Cardiac muscle cell (in vitro differentiated cells and primary cell): Measurements from ENCODE around the gene GPR15. TPM values are rescaled to one million over a fixed set of nuclear protein-coding genes. Genes with fewer than 3 reads are reported as not detected.

Experiments
- DNase-seq, 2 donors: peaks; one replicate each; pipeline versions ENCODE4 v3.0.0 to v3.0.0-alpha.2; 2010 to 2017; ENCODE audit warnings: low read depth in 1 of 2, low spot score in 1 of 2
- H3K27ac ChIP-seq: fragments of 200-600 bp; sonication (generic); 2 replicates; pipeline ENCODE4 v1.5.1; 2016
- H3K27me3 ChIP-seq: fragments of 200-600 bp; sonication (generic); 2 replicates; pipeline ENCODE4 v1.6.0; 2016; ENCODE audit warnings: control low read depth
- H3K36me3 ChIP-seq: fragments of 200-600 bp; sonication (generic); 2 replicates; pipeline ENCODE4 v1.5.1; 2016; ENCODE audit warnings: control low read depth
- H3K4me1 ChIP-seq: fragments of 200-600 bp; sonication (generic); 2 replicates; pipeline ENCODE4 v1.8.1; 2017; ENCODE audit warnings: low read depth, mild to moderate bottlenecking, mixed run types
- H3K4me3 ChIP-seq: fragments of 200-600 bp; sonication (generic); 2 replicates; pipeline ENCODE4 v1.5.1; 2016; ENCODE audit warnings: mild to moderate bottlenecking
- H3K9me3 ChIP-seq: fragments of 200-600 bp; sonication (generic); 2 replicates; pipeline ENCODE4 v1.5.1; 2017; ENCODE audit warnings: low read depth, mild to moderate bottlenecking, control low read depth
- polyA plus RNA-seq: library from polyadenylated mRNA; unstranded; fragments of >200 nt; fragmentation: Nextera tagmentation; extraction: Ambion mirVana; gene quantifications from 2 replicates; pipeline ENCODE4 v1.2.1, GENCODE V29; 2016
- total RNA-seq: library from RNA; depleted of rRNA; stranded (reverse); fragments of >200 nt; gene quantifications from 2 replicates; pipeline ENCODE4 v1.2.3, GENCODE V29; 2016
- TF ChIP-seq, protein P1 (sequence below): IDR thresholded peaks from 2 replicates; pipeline ENCODE4 v1.5.1; 2012; ENCODE audit warnings: low read depth, mild to moderate bottlenecking, low read length

Gene GPR15
- total and polyA plus RNA-seq, 2 experiments from 2014 or later = not detected

GRCh38 chr3:98536456-98537017 is 4.8 kb downstream of the GPR15 start:
- H3K9me3 ChIP-seq = no peaks in the 10 kb centered on the region
- no peaks in the 10 kb centered on the region for H3K27me3 ChIP-seq
- DNase-seq = no peak
- H3K4me3 ChIP-seq = no peak overlapping the region
- H3K4me1 ChIP-seq = no peaks in the 10 kb centered on the region
- TF ChIP-seq, protein P1, sequence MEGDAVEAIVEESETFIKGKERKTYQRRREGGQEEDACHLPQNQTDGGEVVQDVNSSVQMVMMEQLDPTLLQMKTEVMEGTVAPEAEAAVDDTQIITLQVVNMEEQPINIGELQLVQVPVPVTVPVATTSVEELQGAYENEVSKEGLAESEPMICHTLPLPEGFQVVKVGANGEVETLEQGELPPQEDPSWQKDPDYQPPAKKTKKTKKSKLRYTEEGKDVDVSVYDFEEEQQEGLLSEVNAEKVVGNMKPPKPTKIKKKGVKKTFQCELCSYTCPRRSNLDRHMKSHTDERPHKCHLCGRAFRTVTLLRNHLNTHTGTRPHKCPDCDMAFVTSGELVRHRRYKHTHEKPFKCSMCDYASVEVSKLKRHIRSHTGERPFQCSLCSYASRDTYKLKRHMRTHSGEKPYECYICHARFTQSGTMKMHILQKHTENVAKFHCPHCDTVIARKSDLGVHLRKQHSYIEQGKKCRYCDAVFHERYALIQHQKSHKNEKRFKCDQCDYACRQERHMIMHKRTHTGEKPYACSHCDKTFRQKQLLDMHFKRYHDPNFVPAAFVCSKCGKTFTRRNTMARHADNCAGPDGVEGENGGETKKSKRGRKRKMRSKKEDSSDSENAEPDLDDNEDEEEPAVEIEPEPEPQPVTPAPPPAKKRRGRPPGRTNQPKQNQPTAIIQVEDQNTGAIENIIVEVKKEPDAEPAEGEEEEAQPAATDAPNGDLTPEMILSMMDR = no peak
- no peak overlapping the region for H3K27ac ChIP-seq
- H3K36me3 ChIP-seq = no peaks in the 10 kb centered on the region

DNA sequence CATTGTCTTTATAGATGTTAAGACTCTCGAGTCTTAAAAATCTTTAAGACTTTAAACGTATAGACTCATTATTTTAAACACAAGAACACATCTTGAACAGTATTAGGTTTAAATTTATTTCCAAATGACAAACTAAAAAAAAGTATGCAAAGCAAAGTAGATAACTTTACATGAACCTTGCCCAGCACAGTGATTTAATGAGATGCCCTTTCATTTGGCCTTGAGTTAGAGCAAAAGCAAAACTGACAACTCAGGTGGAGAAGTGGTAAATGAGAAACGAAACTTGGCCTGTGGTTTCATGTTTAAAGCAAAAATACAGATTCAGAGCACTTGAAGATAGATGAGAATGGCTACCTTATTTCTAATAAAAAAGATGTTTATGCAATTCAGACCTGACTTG is 8.6 kb downstream of the GPR15 start:
- Histone ChIP-seq H3K4me1 (no peaks in the 10 kb centered on the region), H3K27me3 (no peaks in the 10 kb centered on the region), H3K27ac (no peak overlapping the region), H3K36me3 (no peaks in the 10 kb centered on the region), H3K9me3 (no peaks in the 10 kb centered on the region), H3K4me3 (no peak overlapping the region)
- TF ChIP-seq, protein P1 = no peak
- DNase-seq = no peak

- TF ChIP-seq, protein P1 = no peak
- Histone ChIP-seq H3K9me3 (no peaks in the 10 kb centered on the region), H3K36me3 (no peaks in the 10 kb centered on the region), H3K27me3 (no peaks in the 10 kb centered on the region), H3K4me1 (no peaks in the 10 kb centered on the region), H3K27ac (no peak overlapping the region), H3K4me3 (no peak overlapping the region)
- no peak for DNase-seq
These were observed 9.9 kb downstream of the GPR15 start for GRCh38 chr3:98541695-98542094.

DNA sequence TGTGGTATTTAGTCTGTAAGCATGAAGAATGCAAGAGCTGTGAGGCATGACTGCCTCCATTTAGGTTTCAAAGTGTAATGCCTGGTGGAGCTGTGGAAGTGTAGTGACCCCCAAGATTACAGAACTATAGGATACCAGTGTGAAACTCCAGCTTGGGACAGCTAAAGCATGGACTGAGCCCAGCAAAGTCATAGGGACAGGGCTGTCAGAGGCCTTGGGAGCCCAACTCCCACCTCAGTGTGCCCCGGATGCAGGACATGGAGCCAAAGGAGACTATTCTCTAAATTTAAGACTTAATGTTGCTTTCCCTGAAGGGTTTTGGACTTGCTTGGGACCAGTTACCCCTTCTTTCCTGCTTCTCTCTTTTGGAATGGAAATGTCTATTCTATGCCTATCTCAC is 10.8 kb downstream of the GPR15 start:
- no peaks in the 10 kb centered on the region for H3K27me3 ChIP-seq
- TF ChIP-seq, protein P1 = no peak
- H3K36me3 ChIP-seq = no peaks in the 10 kb centered on the region
- H3K9me3 ChIP-seq = no peaks in the 10 kb centered on the region
- no peak overlapping the region for H3K27ac ChIP-seq
- no peaks in the 10 kb centered on the region for H3K4me1 ChIP-seq
- DNase-seq = no peak
- no peak overlapping the region for H3K4me3 ChIP-seq

- TF ChIP-seq, protein P1 = no peak
- DNase-seq = no peak
These were observed 14.2 kb downstream of the GPR15 start for GRCh38 chr3:98545940-98546339.

More at GRCh38 chr3:98545940-98546339, 14.2 kb downstream of the GPR15 start:
- H3K27ac ChIP-seq = no peak overlapping the region
- no peaks in the 10 kb centered on the region for H3K27me3 ChIP-seq
- H3K36me3 ChIP-seq = no peaks in the 10 kb centered on the region
- no peaks in the 10 kb centered on the region for H3K9me3 ChIP-seq
- H3K4me3 ChIP-seq = no peak overlapping the region
- H3K4me1 ChIP-seq = no peaks in the 10 kb centered on the region
